ENCODE data around the gene PXMP4. TPM values are rescaled to one million over a fixed set of nuclear protein-coding genes. Genes with fewer than 3 reads are reported as not detected.

The PXMP4 gene
- total RNA-seq, 1 experiment from 2014 or later, result 12.0 TPM

DNA sequence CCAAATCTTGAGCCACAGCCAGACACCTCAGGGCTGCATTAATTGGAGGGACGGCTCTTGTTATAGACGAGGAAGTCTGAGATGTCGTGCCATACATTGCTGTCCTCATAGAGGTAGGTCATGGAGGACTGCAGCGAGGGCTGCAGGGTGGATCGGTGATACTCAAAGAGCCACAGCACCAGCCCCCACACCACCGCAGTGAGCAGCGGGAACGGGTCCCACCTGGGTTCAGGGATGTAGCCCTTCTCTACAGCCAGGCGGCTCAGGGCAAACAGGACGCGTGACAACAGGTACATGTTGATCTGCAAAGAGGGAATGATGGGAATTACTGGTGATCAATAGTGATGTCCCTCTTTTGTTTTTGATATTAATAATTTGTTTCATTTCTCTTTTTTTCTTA lies 12.4 kb downstream of the PXMP4 start:
- TF ChIP-seq, protein P1, sequence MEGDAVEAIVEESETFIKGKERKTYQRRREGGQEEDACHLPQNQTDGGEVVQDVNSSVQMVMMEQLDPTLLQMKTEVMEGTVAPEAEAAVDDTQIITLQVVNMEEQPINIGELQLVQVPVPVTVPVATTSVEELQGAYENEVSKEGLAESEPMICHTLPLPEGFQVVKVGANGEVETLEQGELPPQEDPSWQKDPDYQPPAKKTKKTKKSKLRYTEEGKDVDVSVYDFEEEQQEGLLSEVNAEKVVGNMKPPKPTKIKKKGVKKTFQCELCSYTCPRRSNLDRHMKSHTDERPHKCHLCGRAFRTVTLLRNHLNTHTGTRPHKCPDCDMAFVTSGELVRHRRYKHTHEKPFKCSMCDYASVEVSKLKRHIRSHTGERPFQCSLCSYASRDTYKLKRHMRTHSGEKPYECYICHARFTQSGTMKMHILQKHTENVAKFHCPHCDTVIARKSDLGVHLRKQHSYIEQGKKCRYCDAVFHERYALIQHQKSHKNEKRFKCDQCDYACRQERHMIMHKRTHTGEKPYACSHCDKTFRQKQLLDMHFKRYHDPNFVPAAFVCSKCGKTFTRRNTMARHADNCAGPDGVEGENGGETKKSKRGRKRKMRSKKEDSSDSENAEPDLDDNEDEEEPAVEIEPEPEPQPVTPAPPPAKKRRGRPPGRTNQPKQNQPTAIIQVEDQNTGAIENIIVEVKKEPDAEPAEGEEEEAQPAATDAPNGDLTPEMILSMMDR (IDR thresholded peaks at IDR 0.05), result no peak
- TF ChIP-seq, protein P2, sequence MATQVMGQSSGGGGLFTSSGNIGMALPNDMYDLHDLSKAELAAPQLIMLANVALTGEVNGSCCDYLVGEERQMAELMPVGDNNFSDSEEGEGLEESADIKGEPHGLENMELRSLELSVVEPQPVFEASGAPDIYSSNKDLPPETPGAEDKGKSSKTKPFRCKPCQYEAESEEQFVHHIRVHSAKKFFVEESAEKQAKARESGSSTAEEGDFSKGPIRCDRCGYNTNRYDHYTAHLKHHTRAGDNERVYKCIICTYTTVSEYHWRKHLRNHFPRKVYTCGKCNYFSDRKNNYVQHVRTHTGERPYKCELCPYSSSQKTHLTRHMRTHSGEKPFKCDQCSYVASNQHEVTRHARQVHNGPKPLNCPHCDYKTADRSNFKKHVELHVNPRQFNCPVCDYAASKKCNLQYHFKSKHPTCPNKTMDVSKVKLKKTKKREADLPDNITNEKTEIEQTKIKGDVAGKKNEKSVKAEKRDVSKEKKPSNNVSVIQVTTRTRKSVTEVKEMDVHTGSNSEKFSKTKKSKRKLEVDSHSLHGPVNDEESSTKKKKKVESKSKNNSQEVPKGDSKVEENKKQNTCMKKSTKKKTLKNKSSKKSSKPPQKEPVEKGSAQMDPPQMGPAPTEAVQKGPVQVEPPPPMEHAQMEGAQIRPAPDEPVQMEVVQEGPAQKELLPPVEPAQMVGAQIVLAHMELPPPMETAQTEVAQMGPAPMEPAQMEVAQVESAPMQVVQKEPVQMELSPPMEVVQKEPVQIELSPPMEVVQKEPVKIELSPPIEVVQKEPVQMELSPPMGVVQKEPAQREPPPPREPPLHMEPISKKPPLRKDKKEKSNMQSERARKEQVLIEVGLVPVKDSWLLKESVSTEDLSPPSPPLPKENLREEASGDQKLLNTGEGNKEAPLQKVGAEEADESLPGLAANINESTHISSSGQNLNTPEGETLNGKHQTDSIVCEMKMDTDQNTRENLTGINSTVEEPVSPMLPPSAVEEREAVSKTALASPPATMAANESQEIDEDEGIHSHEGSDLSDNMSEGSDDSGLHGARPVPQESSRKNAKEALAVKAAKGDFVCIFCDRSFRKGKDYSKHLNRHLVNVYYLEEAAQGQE (IDR thresholded peaks at IDR 0.05; ENCODE audit: insufficient read depth in 1 of 2, low read depth in 2 of 2, low read length in 1 of 2), result no peak
- TF ChIP-seq POLR2AphosphoS5 (IDR thresholded peaks at IDR 0.05; ENCODE audit: low read depth, low read length), result no peak
- no peak for TF ChIP-seq TCF7L2 (IDR thresholded peaks at IDR 0.05; ENCODE audit: low read depth, low read length)
- no peak for TF ChIP-seq SIN3A (IDR thresholded peaks at IDR 0.05; ENCODE audit: borderline replicate concordance, insufficient read depth, low read depth, low read length)
- Histone ChIP-seq H3K9me3 (ENCODE audit: control insufficient read depth, insufficient read depth, low read depth, low read length) (no peaks in the 10 kb centered on the region), H3K27me3 (ENCODE audit: control insufficient read depth, insufficient read depth, low read length) (no peaks in the 10 kb centered on the region), H3K4me3 (ENCODE audit: low read depth in 2 of 2, low read length in 2 of 2) (no peak overlapping the region), H3K36me3 (ENCODE audit: control insufficient read depth, insufficient read depth, low read length) (no peaks in the 10 kb centered on the region), H3K4me1 (ENCODE audit: control insufficient read depth, insufficient read depth, low read length) (no peaks in the 10 kb centered on the region), H3K27ac (ENCODE audit: low read length) (no peak overlapping the region)
- ATAC-seq, result no peak; the same call in 1 of the 2 replicates
- intact Hi-C loops (cut with micrococcal nuclease; ENCODE audit: unreplicated experiment) (no loop called here), in situ Hi-C loops (cut with HindIII; ENCODE audit: low pct_unique_long_range_greater_than_20kb, low sequenced_read_pairs) (no loop called here)
- ChIA-PET POLR2A (no interaction called here), CTCF (no interaction called here)
- BruUV-seq (replicated peaks), result no TSS peak
- no peak for DNase-seq (ENCODE audit: low read depth, low spot score)

DNA sequence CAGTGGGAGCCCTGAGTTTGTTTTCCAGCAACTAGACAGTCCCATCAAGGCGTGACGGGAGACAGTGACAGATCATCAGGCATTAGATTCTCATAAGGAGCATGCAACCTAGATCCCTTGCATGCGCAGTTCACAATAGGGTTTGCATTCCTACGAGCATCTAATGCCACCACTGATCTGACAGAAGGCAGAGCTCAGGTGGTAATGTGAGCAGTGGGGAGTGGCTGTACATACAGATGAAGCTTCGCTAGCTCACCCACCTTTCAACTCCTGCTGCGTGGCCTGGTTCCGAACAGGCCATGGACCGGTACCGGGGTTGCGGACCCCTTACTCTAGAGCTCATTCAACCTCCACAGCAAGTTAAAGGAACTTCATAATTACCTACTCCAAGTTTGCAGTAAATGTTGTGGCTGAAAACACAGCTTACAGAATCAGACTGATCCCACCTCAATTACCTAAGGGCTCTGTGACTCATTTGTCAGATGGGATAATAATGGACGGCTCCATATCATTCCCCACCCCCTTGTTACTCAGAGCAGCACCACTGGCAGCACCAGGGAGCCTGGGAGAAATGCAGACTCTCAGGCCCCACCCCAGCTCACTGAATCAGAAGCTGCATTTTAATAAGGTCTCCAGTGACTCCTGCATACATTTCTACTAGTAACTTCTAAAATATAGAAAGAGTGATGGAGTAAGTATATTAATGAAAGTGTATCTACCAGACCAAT lies 15.7 kb downstream of the PXMP4 start:
- in situ Hi-C loops (cut with HindIII; ENCODE audit: low pct_unique_long_range_greater_than_20kb, low sequenced_read_pairs) (no loop called here), intact Hi-C loops (cut with micrococcal nuclease; ENCODE audit: unreplicated experiment) (no loop called here)
- ChIA-PET POLR2A (interaction anchor here (0.8 kb wide), 1 partner anchor 241 kb away, joined by 5 read pairs; no protein-coding TSS in a partner anchor), CTCF (interaction anchor here (0.7 kb wide), 1 partner anchor 395 kb away, joined by 3 read pairs; no protein-coding TSS in a partner anchor)
- ATAC-seq (no peak), DNase-seq (ENCODE audit: low read depth, low spot score) (no peak)
- no peak overlapping the region for H3K4me3 ChIP-seq (ENCODE audit: low read depth in 2 of 2, low read length in 2 of 2)
- no peak overlapping the region for H3K27ac ChIP-seq (ENCODE audit: low read length)
- TF ChIP-seq SIN3A (IDR thresholded peaks at IDR 0.05; ENCODE audit: borderline replicate concordance, insufficient read depth, low read depth, low read length) (no peak), POLR2AphosphoS5 (IDR thresholded peaks at IDR 0.05; ENCODE audit: low read depth, low read length) (no peak), TCF7L2 (IDR thresholded peaks at IDR 0.05; ENCODE audit: low read depth, low read length) (no peak)
- TF ChIP-seq, protein P1 (IDR thresholded peaks at IDR 0.05), result no peak
- TF ChIP-seq, protein P2 (IDR thresholded peaks at IDR 0.05; ENCODE audit: insufficient read depth in 1 of 2, low read depth in 2 of 2, low read length in 1 of 2), result no peak
- BruUV-seq (replicated peaks), result no TSS peak
- H3K27me3 ChIP-seq (ENCODE audit: control insufficient read depth, insufficient read depth, low read length), result no peaks in the 10 kb centered on the region
- no peaks in the 10 kb centered on the region for H3K36me3 ChIP-seq (ENCODE audit: control insufficient read depth, insufficient read depth, low read length)
- no peaks in the 10 kb centered on the region for H3K9me3 ChIP-seq (ENCODE audit: control insufficient read depth, insufficient read depth, low read depth, low read length)
- no peaks in the 10 kb centered on the region for H3K4me1 ChIP-seq (ENCODE audit: control insufficient read depth, insufficient read depth, low read length)
